NCI-H128 (cell line): ENCODE results near the gene SLC44A2.

ENCODE experiments used
- DNase-seq: peaks from one replicate; lab custom pipeline; 2025; ENCODE audit not compliant: unreplicated experiment; lab: John Stamatoyannopoulos, UW

SLC44A2 gene

DNA sequence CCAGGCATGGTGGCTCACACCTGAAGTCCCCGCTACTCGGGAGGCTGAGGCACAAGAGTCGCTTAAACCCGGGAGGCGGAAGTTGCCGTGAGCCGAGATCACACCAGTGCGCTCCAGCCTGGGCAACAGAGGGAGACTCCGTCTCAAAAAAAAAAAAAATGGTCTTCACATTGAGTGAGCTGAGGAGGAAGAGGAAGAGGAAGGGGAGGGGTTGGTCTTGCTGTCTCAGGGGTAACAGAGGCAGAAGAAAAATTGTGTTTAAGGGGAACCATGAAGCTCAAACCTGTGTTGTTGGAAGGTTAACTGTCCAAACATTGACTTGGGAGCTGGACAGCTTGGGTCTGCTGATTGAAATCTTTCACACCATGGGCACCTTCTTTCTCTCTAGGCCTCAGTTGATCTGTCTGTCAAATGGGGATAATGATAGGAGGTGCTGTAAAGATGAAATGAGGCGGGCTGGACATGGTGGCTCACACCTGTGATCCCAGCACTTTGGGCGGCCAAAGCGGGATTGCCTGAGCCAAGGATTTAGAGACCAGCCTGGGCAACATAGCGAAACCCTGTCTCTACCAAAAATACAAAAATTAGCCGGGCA lies 9.8 kb upstream of the SLC44A2 start:
- DNase-seq: no peak

DNA sequence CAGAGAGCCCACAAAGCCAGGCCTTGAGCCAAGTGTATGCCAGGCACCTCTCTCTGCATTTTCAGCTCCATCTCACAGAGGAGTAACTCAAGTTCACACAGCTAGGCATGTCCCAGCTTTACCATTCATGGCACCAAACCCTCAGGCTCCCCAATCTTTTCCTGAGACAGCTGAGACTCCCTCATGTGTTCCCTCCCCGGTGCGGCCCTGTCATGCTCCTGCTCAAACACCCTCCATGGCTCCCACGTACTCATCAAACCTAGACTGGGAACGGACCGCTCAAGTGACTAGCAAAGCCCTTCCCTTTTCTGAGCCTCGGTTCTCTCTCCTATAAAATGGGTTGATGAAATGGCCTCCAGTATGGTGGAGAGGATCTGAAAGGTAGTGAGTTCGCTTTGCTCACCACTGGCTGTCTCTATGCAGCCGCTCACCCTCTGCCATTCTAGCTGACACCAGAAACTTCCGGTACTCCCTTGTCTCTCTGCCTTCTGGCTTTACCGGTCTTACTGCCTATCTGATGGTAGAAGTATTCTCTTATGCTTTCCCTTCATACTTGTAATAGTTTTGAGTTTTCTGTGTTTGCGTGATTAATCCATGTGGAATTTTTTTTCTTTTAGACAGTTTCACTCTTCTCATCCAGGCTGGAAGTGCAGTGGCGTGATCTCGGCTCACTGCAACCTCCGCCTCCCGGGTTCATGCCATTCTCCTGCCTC lies 7.8 kb upstream of the SLC44A2 start:
- DNase-seq: no peak

- DNase-seq: no peak
These were observed 6.5 kb upstream of the SLC44A2 start for GRCh38 chr19:10618846-10619245.

DNA sequence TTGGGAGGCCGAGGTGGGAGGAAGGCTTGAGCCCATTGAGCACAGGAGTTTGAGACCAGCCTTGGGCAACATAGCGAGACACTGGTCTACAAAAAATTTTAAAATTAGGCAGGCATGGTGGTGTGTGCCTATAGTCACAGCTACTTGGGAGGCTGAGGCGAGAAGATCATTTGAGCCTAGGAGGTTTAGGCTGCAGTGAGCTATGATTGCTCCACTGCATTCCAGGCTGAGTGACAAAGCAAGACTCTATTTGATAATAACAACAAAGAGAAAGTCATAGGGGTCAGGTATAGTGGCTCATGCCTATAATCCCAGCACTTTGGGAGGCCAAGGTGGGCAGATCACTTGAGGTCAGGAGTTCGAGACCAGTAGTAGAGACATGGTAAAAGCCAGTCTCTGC lies 4.6 kb upstream of the SLC44A2 start:
- no peak for DNase-seq

DNA sequence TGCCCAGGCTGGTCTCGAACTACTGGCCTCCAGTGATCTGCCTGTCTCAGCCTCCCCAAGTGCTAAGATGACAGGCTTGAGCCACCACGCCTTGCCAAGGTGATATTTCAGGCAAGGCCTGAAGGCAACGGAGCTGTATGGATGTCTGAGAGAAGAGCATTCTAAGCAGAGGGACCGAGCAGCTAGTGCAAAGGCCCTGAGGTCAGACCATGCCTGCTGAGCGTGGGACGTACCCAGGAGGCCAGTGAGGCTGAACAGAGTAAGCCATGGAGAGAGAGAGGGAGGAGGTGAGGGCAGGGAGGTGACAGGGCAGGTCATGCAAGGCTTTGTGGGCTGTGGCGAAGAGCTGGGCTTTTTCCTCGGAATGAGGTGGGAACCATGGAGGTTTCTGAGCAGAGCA lies 3.4 kb upstream of the SLC44A2 start:
- DNase-seq: no peak

GRCh38 chr19:10624585-10624984 lies 768 bp upstream of the SLC44A2 start:
- no peak for DNase-seq

DNA sequence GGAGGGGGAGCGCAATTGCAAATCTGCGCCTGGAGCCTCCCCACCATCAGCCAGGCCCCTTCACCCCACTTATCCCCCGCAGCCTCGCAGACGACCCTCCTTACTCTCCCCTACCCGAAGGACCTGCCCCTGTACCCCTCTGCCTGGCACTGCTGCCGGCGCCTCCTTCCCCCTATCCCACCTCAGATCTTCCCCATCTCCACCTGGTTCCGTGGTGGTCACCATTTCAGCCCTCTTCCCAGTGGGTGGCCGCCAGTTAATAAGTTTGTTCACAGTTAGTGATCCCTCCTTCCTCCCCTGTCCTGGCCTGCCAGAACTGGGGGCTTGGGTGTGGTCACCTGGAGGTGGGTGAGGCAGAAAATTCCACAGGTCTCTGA lies 397 bp downstream of the SLC44A2 start:
- DNase-seq: no peak

DNA sequence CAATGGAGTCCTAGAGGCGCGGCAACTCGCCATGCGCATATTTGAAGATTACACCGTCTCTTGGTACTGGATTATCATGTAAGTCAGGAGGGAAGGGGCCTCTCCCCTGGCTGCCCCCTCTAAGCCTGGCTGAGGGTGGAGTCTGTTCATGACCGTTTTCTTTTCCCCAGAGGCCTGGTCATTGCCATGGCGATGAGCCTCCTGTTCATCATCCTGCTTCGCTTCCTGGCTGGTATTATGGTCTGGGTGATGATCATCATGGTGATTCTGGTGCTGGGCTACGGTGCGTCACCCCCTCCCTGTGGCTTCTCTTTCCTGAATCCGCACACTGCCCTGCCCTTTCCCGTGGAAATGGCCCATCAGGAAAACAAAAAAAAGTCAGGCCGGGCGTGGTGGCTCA lies 6.5 kb downstream of the SLC44A2 start:
- DNase-seq: no peak

DNA sequence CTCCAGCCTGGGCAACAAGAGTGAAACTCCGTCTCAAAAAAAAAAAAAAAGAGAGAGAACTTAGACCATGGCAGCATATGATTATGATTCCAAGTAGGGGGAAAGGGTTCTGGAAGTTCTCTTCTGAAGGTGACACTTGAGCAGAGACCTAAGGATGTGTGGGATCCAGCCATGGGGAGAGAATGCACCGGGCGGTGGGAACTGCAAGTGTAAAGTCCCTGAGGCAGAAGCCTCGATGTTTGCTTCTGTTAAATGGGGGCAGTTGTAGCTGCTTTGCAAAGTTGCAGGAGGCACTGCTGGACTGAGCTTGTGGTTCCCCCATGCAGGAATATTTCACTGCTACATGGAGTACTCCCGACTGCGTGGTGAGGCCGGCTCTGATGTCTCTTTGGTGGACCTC lies 9.1 kb downstream of the SLC44A2 start:
- DNase-seq: no peak

DNA sequence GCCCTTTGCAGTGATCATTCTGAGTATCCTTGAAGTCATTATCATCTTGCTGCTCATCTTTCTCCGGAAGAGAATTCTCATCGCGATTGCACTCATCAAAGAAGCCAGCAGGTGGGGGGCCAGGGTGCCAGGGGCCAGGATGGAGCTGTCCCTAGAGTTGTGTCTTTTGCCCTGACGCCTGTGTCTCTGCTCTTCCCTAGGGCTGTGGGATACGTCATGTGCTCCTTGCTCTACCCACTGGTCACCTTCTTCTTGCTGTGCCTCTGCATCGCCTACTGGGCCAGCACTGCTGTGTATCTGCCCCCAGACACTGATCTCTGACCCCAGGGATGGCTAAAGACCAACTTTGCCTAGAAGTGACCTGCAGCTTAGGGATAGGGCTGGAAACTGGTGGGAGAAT lies 9.6 kb downstream of the SLC44A2 start:
- DNase-seq: no peak

- DNase-seq: no peak
These were observed 11.1 kb downstream of the SLC44A2 start for GRCh38 chr19:10636304-10636972.

GRCh38 chr19:10637894-10638293 lies 12.5 kb downstream of the SLC44A2 start:
- no peak for DNase-seq

GRCh38 chr19:10639836-10640235 lies 14.5 kb downstream of the SLC44A2 start:
- DNase-seq: no peak

- no peak for DNase-seq
These were observed 15.0 kb downstream of the SLC44A2 start for GRCh38 chr19:10640361-10640760.

DNA sequence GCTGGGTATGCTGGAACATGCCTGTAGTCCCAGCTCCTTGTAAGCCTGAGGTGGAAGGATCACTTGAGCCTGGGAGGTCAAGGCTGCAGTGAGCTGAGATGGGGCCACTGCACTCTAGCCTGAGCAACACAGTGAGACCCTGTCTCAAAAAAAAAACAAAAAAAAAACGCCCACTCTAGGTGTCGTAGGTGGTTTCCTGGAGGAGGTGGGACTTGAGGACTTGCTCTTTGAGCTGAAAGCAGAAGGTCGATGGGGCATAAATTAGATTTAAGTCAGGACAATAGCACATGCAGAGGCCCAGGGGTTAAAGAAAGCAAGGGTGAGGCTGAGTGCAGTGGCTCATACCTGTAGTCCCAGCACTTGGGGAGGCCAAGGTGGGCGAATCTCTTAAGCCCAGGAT lies 15.9 kb downstream of the SLC44A2 start:
- no peak for DNase-seq

DNA sequence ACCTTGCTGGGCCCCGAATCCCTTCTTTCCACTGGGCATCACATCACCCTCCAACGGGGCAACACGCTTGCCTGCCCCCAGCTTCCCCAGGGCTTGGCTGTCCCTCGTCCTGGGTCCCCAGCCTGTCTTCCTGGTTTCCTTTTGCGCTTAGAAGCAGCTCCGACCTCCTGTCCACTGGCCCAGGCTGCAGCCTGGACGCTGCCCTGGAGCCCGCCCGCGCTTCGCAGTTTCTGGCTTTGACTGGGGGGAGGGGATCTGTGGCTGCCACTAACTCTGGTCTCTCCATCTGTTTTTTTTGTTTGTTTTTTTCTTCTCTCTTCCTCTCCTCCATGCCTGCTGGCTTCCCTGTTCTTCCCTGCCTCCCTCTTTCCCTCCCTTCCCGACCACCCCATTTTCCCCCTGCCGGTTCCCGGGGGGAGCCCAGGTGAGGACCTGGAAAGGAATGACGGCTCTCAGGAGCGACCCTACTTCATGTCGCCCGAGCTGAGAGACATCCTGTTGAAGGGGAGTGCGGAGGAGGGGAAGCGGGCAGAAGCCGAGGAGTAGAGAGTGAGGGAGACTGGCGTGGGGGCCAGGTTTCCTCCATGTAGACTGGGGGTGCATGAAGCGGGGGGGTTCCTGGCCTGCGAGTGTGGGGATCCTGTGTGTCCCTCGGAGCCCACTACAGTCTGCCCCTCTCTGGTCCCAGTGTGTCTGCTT lies 17.3 kb downstream of the SLC44A2 start:
- DNase-seq: no peak

DNA sequence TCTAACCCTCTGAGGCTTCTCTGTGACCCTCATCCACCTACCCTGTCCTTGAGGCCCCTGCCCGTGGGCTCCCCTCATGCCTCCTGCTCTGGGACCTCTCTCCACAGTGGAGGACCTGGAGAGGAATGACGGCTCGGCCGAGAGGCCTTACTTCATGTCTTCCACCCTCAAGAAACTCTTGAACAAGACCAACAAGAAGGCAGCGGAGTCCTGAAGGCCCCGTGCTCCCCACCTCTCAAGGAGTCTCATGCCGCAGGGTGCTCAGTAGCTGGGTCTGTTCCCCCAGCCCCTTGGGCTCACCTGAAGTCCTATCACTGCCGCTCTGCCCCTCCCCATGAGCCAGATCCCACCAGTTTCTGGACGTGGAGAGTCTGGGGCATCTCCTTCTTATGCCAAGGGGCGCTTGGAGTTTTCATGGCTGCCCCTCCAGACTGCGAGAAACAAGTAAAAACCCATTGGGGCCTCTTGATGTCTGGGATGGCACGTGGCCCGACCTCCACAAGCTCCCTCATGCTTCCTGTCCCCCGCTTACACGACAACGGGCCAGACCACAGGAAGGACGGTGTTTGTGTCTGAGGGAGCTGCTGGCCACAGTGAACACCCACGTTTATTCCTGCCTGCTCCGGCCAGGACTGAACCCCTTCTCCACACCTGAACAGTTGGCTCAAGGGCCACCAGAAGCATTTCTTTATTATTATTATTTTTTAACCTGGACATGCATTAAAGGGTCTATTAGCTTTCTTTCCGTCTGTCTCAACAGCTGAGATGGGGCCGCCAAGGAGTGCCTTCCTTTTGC lies 18.0 kb downstream of the SLC44A2 start:
- no peak for DNase-seq

- no peak for DNase-seq
These were observed 18.6 kb downstream of the SLC44A2 start for GRCh38 chr19:10643968-10644259.

DNA sequence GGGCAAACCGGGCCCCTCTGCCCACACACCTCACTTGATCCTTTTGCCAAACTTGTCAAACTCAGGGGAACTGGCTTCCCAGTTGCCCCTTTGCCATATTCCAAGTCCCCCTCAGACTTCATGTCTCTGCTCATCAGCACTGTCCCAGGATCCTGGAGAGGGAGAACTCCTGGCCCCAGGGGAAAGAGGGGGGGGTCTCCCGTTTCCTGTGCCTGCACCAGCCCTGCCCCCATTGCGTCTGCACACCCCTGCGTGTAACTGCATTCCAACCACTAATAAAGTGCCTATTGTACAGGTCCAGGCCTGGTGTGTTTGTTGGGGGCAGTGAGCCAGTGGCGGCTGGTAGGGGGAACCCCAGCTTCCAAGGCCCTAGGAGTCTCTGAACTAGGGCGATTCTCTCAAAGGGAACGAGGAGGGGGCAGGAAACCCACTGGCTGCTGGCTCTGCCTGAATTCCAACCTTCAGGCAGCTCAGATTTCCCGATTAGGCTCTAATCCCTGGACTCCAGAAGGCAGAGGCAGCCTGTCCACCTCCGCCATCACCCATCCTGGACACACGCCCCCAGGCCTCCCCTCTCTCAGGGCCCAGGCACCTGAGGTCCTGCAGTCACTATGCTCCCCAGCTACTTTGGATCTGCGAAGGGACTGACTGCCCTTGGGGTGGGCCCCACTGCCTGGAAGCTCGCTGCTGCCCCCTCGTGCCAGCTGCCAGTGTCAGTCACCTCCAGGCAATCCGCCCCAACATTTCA lies 19.1 kb downstream of the SLC44A2 start:
- peak; percentile 40 for DNase-seq

GRCh38 chr19:10646456-10647159 lies 21.3 kb downstream of the SLC44A2 start:
- DNase-seq: no peak
